ENCODE results near the gene RNF121.

The RNF121 gene

GRCh38 chr11:72005347-72006260, 76.8 kb downstream of the RNF121 start:
- no peak overlapping the region for H3K27ac ChIP-seq
- no peak overlapping the region for H3K4me3 ChIP-seq (ENCODE audit: low read depth in 1 of 2, low read length in 1 of 2)
- TF ChIP-seq CTCF (IDR thresholded peaks at IDR 0.05) = no peak
- H3K4me1 ChIP-seq (ENCODE audit: control insufficient read depth in 1 of 2, insufficient read depth in 1 of 2, low read depth in 1 of 2, low read length in 1 of 2) = no peaks in the 10 kb centered on the region
- no peaks in the 10 kb centered on the region for H3K9me3 ChIP-seq
- H3K36me3 ChIP-seq = peaks cover 99% of the 10 kb centered on the region
- no peaks in the 10 kb centered on the region for H3K27me3 ChIP-seq

- H3K27me3 ChIP-seq = no peaks in the 10 kb centered on the region
- no peaks in the 10 kb centered on the region for H3K9me3 ChIP-seq
- H3K27ac ChIP-seq = no peak overlapping the region
- H3K4me1 ChIP-seq (ENCODE audit: control insufficient read depth in 1 of 2, insufficient read depth in 1 of 2, low read depth in 1 of 2, low read length in 1 of 2) = no peaks in the 10 kb centered on the region
- TF ChIP-seq CTCF (IDR thresholded peaks at IDR 0.05) = no peak
- peaks cover 100% of the 10 kb centered on the region for H3K36me3 ChIP-seq
- no peak overlapping the region for H3K4me3 ChIP-seq (ENCODE audit: low read depth in 1 of 2, low read length in 1 of 2)
Observed at GRCh38 chr11:72006309-72007088, 77.7 kb downstream of the RNF121 start.

GRCh38 chr11:72007089-72007476, 78.2 kb downstream of the RNF121 start:
- H3K9me3 ChIP-seq = no peaks in the 10 kb centered on the region
- no peak for TF ChIP-seq CTCF (IDR thresholded peaks at IDR 0.05)
- no peaks in the 10 kb centered on the region for H3K27me3 ChIP-seq
- H3K27ac ChIP-seq = no peak overlapping the region
- peaks cover 100% of the 10 kb centered on the region for H3K36me3 ChIP-seq
- H3K4me3 ChIP-seq (ENCODE audit: low read depth in 1 of 2, low read length in 1 of 2) = no peak overlapping the region
- no peaks in the 10 kb centered on the region for H3K4me1 ChIP-seq (ENCODE audit: control insufficient read depth in 1 of 2, insufficient read depth in 1 of 2, low read depth in 1 of 2, low read length in 1 of 2)

GRCh38 chr11:72007587-72007986, 78.7 kb downstream of the RNF121 start:
- H3K4me3 ChIP-seq (ENCODE audit: low read depth in 1 of 2, low read length in 1 of 2) = no peak overlapping the region
- no peak overlapping the region for H3K27ac ChIP-seq
- no peaks in the 10 kb centered on the region for H3K4me1 ChIP-seq (ENCODE audit: control insufficient read depth in 1 of 2, insufficient read depth in 1 of 2, low read depth in 1 of 2, low read length in 1 of 2)
- no peaks in the 10 kb centered on the region for H3K9me3 ChIP-seq
- peaks cover 100% of the 10 kb centered on the region for H3K36me3 ChIP-seq
- TF ChIP-seq CTCF (IDR thresholded peaks at IDR 0.05) = no peak
- no peaks in the 10 kb centered on the region for H3K27me3 ChIP-seq

GRCh38 chr11:72008728-72009127, 79.9 kb downstream of the RNF121 start:
- Histone ChIP-seq H3K36me3 (peaks cover 100% of the 10 kb centered on the region), H3K4me1 (ENCODE audit: control insufficient read depth in 1 of 2, insufficient read depth in 1 of 2, low read depth in 1 of 2, low read length in 1 of 2) (no peaks in the 10 kb centered on the region), H3K27ac (no peak overlapping the region), H3K4me3 (ENCODE audit: low read depth in 1 of 2, low read length in 1 of 2) (no peak overlapping the region), H3K9me3 (no peaks in the 10 kb centered on the region), H3K27me3 (no peaks in the 10 kb centered on the region)
- no peak for TF ChIP-seq CTCF (IDR thresholded peaks at IDR 0.05)
